GM23338 (cell line): ENCODE results near the gene STAM.

Source experiments
- EZH2 ChIP-seq: fragments of 200-600 bp; sonication (generic); IDR thresholded peaks from one replicate; pipeline ENCODE4 v1.8.0; 2017; ENCODE audit warnings: antibody characterized with exemption, mild to moderate bottlenecking, low read depth; ENCODE audit not compliant: unreplicated experiment
- EZH2phosphoT487 ChIP-seq: fragments of 200-600 bp; sonication (generic); IDR thresholded peaks from one replicate; pipeline ENCODE4 v1.8.1; 2018; ENCODE audit warnings: antibody characterized with exemption; ENCODE audit not compliant: unreplicated experiment
- TF ChIP-seq, protein P1 (sequence below), 2 experiments: fragments of 200-600 bp in 1 of 2; sonication (generic) in 1 of 2; conservative IDR thresholded peaks; 2 replicates each; pipeline versions ENCODE4 v1.5.1 to v1.6.1; 2016 to 2017; ENCODE audit warnings: antibody characterized with exemption in 2 of 2, low read depth in 2 of 2, mild to moderate bottlenecking in 2 of 2, moderate library complexity in 1 of 2
- TF ChIP-seq, protein P2 (sequence below): IDR thresholded peaks from one replicate; pipeline ENCODE4 v1.6.1; 2018; ENCODE audit warnings: antibody characterized with exemption; ENCODE audit not compliant: unreplicated experiment

DNA sequence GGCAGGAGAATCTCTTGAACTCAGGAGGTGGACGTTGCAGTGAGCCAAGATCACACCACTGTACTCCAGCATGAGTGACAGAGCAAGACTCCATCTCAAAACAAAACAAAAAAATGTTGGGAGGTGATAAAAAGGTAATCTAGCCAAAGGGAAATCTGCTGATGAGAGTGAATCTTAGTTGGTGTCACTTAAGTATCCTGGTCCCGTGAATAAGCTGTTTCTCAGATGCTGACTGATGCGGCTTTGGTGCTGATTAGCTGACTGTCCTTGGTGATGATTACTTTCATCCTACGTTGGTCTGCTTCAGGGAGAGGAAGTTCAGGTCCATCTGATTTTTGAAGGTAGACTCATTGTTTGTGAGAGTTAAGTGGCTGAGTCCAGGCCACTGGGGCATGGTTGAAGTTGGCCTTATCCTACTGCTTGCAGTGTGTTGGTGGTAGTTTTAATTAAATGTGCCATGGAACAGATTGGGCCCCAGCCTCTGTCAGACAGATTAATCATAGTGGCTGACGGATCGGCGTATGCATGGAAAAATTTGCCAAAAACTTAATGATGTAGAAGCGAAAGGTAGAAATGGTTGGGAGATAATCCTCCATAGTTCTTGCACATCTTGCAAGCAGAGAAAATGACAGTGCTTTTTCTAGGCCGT is 90.6 kb downstream of the STAM start:
- TF ChIP-seq, protein P1, sequence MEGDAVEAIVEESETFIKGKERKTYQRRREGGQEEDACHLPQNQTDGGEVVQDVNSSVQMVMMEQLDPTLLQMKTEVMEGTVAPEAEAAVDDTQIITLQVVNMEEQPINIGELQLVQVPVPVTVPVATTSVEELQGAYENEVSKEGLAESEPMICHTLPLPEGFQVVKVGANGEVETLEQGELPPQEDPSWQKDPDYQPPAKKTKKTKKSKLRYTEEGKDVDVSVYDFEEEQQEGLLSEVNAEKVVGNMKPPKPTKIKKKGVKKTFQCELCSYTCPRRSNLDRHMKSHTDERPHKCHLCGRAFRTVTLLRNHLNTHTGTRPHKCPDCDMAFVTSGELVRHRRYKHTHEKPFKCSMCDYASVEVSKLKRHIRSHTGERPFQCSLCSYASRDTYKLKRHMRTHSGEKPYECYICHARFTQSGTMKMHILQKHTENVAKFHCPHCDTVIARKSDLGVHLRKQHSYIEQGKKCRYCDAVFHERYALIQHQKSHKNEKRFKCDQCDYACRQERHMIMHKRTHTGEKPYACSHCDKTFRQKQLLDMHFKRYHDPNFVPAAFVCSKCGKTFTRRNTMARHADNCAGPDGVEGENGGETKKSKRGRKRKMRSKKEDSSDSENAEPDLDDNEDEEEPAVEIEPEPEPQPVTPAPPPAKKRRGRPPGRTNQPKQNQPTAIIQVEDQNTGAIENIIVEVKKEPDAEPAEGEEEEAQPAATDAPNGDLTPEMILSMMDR (conservative IDR thresholded peaks at IDR 0.05; ENCODE audit: low read depth in 2 of 2): no peak
- TF ChIP-seq EZH2phosphoT487 (no peak), EZH2 (no peak)
- TF ChIP-seq, protein P2, sequence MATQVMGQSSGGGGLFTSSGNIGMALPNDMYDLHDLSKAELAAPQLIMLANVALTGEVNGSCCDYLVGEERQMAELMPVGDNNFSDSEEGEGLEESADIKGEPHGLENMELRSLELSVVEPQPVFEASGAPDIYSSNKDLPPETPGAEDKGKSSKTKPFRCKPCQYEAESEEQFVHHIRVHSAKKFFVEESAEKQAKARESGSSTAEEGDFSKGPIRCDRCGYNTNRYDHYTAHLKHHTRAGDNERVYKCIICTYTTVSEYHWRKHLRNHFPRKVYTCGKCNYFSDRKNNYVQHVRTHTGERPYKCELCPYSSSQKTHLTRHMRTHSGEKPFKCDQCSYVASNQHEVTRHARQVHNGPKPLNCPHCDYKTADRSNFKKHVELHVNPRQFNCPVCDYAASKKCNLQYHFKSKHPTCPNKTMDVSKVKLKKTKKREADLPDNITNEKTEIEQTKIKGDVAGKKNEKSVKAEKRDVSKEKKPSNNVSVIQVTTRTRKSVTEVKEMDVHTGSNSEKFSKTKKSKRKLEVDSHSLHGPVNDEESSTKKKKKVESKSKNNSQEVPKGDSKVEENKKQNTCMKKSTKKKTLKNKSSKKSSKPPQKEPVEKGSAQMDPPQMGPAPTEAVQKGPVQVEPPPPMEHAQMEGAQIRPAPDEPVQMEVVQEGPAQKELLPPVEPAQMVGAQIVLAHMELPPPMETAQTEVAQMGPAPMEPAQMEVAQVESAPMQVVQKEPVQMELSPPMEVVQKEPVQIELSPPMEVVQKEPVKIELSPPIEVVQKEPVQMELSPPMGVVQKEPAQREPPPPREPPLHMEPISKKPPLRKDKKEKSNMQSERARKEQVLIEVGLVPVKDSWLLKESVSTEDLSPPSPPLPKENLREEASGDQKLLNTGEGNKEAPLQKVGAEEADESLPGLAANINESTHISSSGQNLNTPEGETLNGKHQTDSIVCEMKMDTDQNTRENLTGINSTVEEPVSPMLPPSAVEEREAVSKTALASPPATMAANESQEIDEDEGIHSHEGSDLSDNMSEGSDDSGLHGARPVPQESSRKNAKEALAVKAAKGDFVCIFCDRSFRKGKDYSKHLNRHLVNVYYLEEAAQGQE: no peak
